DMS153 treated with DMSO at 0.1 percent for 48 hours (cell line): ENCODE measurements around the gene GRK4.
A peak's percentile ranks its signal among the peaks of the same experiment; 100 is the strongest.
"Not testable (repeated sequence)": the region's sequence is repeated elsewhere in the genome, so short reads cannot be mapped to it uniquely, and the experiment has no call there.

Source experiments
- DNase-seq: peaks from one replicate; lab custom pipeline; 2025; ENCODE audit not compliant: unreplicated experiment; lab: John Stamatoyannopoulos, UW

Gene GRK4

GRCh38 chr4:2930758-2931511 lies 32.4 kb upstream of the GRK4 start:
- no peak for DNase-seq

- no peak for DNase-seq
Observed at GRCh38 chr4:2931512-2932301, 31.7 kb upstream of the GRK4 start.

- DNase-seq, result no peak
Observed at GRCh38 chr4:2932321-2932950, 30.9 kb upstream of the GRK4 start.

GRCh38 chr4:2932951-2933565 lies 30.3 kb upstream of the GRK4 start:
- DNase-seq, result no peak

- no peak for DNase-seq
Observed at GRCh38 chr4:2933566-2934076, 29.8 kb upstream of the GRK4 start.

GRCh38 chr4:2934077-2934812 lies 29.1 kb upstream of the GRK4 start:
- no peak for DNase-seq

- peak; percentile 11 for DNase-seq
Observed at GRCh38 chr4:2934813-2935761, 28.3 kb upstream of the GRK4 start.

GRCh38 chr4:2935762-2936743 lies 27.3 kb upstream of the GRK4 start:
- no peak for DNase-seq

GRCh38 chr4:2936773-2937145 lies 26.6 kb upstream of the GRK4 start:
- DNase-seq, result no peak

- no peak for DNase-seq
Observed at GRCh38 chr4:2937146-2937857, 26.1 kb upstream of the GRK4 start.

- DNase-seq, result no peak
Observed at GRCh38 chr4:2937986-2938385, 25.4 kb upstream of the GRK4 start.

GRCh38 chr4:2938411-2938810 lies 25.0 kb upstream of the GRK4 start:
- not testable (repeated sequence) for DNase-seq

- no peak for DNase-seq
Observed at GRCh38 chr4:2938906-2939305, 24.5 kb upstream of the GRK4 start.

GRCh38 chr4:2939383-2940243 lies 23.8 kb upstream of the GRK4 start:
- no peak for DNase-seq

- no peak for DNase-seq
Observed at GRCh38 chr4:2940267-2941137, 22.9 kb upstream of the GRK4 start.
